HEK293 (cell line): ENCODE results near the gene KRT78.
A peak's percentile ranks its signal among the peaks of the same experiment; 100 is the strongest.

Experiments used
- CTCF ChIA-PET: fragments of 350-600 bp; formaldehyde crosslinking; extraction: SDS; loops from one replicate; lab custom pipeline; 2021; ENCODE audit warnings: antibody characterized with exemption; lab: Yijun Ruan, JAX
- POLR2A ChIA-PET: fragments of 300-600 bp; formaldehyde crosslinking; extraction: SDS; loops from one replicate; lab custom pipeline; 2020; ENCODE audit warnings: antibody characterized with exemption, inconsistent platforms; lab: Yijun Ruan, JAX
- H3K27ac ChIP-seq: fragments of 200-500 bp; sonication (Bioruptor generic); 2 replicates; pipeline ENCODE4 v1.5.1; 2014; ENCODE audit warnings: low read depth, low read length, control low read depth, inconsistent platforms; ENCODE audit errors: extremely low read depth
- H3K36me3 ChIP-seq, 2 experiments: fragments of 200-500 bp in 1 of 2; sonication (Bioruptor generic) in 1 of 2; 1 replicate in 1 of 2; 2 replicates in 1 of 2; pipeline ENCODE4 v1.5.1; 2014 to 2017; ENCODE audit warnings: inconsistent platforms in 2 of 2, low read length in 2 of 2; ENCODE audit not compliant: control insufficient read depth in 2 of 2, insufficient read depth in 1 of 2
- H3K4me1 ChIP-seq: fragments of 200-500 bp; sonication (Bioruptor generic); 2 replicates; pipeline ENCODE4 v1.5.1; 2014; ENCODE audit warnings: mild to moderate bottlenecking, low read length, inconsistent platforms; ENCODE audit not compliant: control insufficient read depth, insufficient read depth
- H3K4me3 ChIP-seq: 2 replicates; pipeline ENCODE4 v1.5.1; 2011; ENCODE audit warnings: low read depth, mild to moderate bottlenecking, control low read depth, low read length, moderate library complexity
- H3K9me3 ChIP-seq: fragments of 200-500 bp; sonication (Bioruptor generic); 2 replicates; pipeline ENCODE4 v1.5.1; 2014; ENCODE audit warnings: low read depth, low read length, inconsistent platforms; ENCODE audit not compliant: control insufficient read depth, insufficient read depth
- KLF7 ChIP-seq: fragments of 450-650 bp; formaldehyde crosslinking; IDR thresholded peaks from 2 replicates; pipeline ENCODE4 v1.5.1; 2016; ENCODE audit warnings: missing biosample characterization, missing genetic modification characterization, borderline replicate concordance
- MYNN ChIP-seq: fragments of 450-650 bp; formaldehyde crosslinking; IDR thresholded peaks from 2 replicates; pipeline ENCODE4 v1.5.1; 2016; ENCODE audit warnings: missing biosample characterization, missing genetic modification characterization, borderline replicate concordance
- OSR2 ChIP-seq: fragments of 450-650 bp; formaldehyde crosslinking; IDR thresholded peaks from 2 replicates; pipeline ENCODE4 v1.5.1; 2016; ENCODE audit warnings: missing biosample characterization, missing genetic modification characterization
- RBAK ChIP-seq: fragments of 450-650 bp; formaldehyde crosslinking; IDR thresholded peaks from 2 replicates; pipeline ENCODE4 v1.5.1; 2016; ENCODE audit warnings: missing biosample characterization, missing genetic modification characterization
- SCRT1 ChIP-seq: fragments of 450-650 bp; formaldehyde crosslinking; IDR thresholded peaks from 2 replicates; pipeline ENCODE4 v1.5.1; 2016; ENCODE audit warnings: missing biosample characterization, missing genetic modification characterization, borderline replicate concordance
- SP2 ChIP-seq: fragments of 450-650 bp; formaldehyde crosslinking; IDR thresholded peaks from 2 replicates; pipeline ENCODE4 v1.5.1; 2016; ENCODE audit warnings: missing biosample characterization, missing genetic modification characterization
- SP7 ChIP-seq: fragments of 450-650 bp; formaldehyde crosslinking; IDR thresholded peaks from 2 replicates; pipeline ENCODE4 v1.5.1; 2016; ENCODE audit warnings: missing biosample characterization, missing genetic modification characterization
- ZBTB8A ChIP-seq: fragments of 450-650 bp; formaldehyde crosslinking; IDR thresholded peaks from 2 replicates; pipeline ENCODE4 v1.5.1; 2016; ENCODE audit warnings: missing biosample characterization, missing genetic modification characterization
- ZNF174 ChIP-seq: fragments of 450-650 bp; formaldehyde crosslinking; IDR thresholded peaks from 2 replicates; pipeline ENCODE4 v1.5.0; 2017; ENCODE audit warnings: missing biosample characterization, mild to moderate bottlenecking, missing genetic modification characterization
- ZNF18 ChIP-seq: fragments of 450-650 bp; formaldehyde crosslinking; IDR thresholded peaks from 2 replicates; pipeline ENCODE4 v1.5.1; 2016; ENCODE audit warnings: missing biosample characterization, missing genetic modification characterization
- ZNF362 ChIP-seq: fragments of 450-650 bp; formaldehyde crosslinking; IDR thresholded peaks from 2 replicates; pipeline ENCODE4 v1.5.1; 2016; ENCODE audit warnings: missing biosample characterization, missing genetic modification characterization
- ZNF37A ChIP-seq: fragments of 450-650 bp; IDR thresholded peaks from 2 replicates; pipeline ENCODE4 v1.5.1; 2018; ENCODE audit warnings: missing biosample characterization, missing genetic modification characterization
- ZNF426 ChIP-seq: fragments of 450-650 bp; formaldehyde crosslinking; IDR thresholded peaks from 2 replicates; pipeline ENCODE4 v1.5.1; 2017; ENCODE audit warnings: missing biosample characterization, missing genetic modification characterization, mild to moderate bottlenecking, inconsistent platforms, moderate library complexity
- ZNF513 ChIP-seq: fragments of 450-650 bp; IDR thresholded peaks from 2 replicates; pipeline ENCODE4 v1.5.1; 2018; ENCODE audit warnings: missing biosample characterization, missing genetic modification characterization
- ZNF514 ChIP-seq: fragments of 450-650 bp; formaldehyde crosslinking; IDR thresholded peaks from 2 replicates; pipeline ENCODE4 v1.5.1; 2016; ENCODE audit warnings: missing biosample characterization, missing genetic modification characterization
- ZNF600 ChIP-seq: fragments of 450-650 bp; formaldehyde crosslinking; IDR thresholded peaks from 2 replicates; pipeline ENCODE4 v1.5.1; 2016; ENCODE audit warnings: missing biosample characterization, missing genetic modification characterization
- ZNF670 ChIP-seq: fragments of 450-650 bp; formaldehyde crosslinking; IDR thresholded peaks from 2 replicates; pipeline ENCODE4 v1.5.1; 2016; ENCODE audit warnings: missing biosample characterization, missing genetic modification characterization, low read depth
- ZNF830 ChIP-seq: fragments of 450-650 bp; IDR thresholded peaks from 2 replicates; pipeline ENCODE4 v1.5.0; 2018; ENCODE audit warnings: missing biosample characterization, missing genetic modification characterization, low read depth, mild to moderate bottlenecking, moderate library complexity
- TF ChIP-seq, protein P1 (sequence below): fragments of 450-650 bp; formaldehyde crosslinking; IDR thresholded peaks from 2 replicates; pipeline ENCODE4 v1.5.1; 2016; ENCODE audit warnings: missing biosample characterization, missing genetic modification characterization
- TF ChIP-seq, protein P2 (sequence below): fragments of 450-650 bp; formaldehyde crosslinking; IDR thresholded peaks from 2 replicates; pipeline ENCODE4 v1.5.1; 2016; ENCODE audit warnings: missing biosample characterization, missing genetic modification characterization
- TF ChIP-seq, protein P3 (sequence below): fragments of 450-650 bp; formaldehyde crosslinking; optimal IDR thresholded peaks from 2 replicates; pipeline ENCODE3; 2016; ENCODE audit warnings: missing biosample characterization, mild to moderate bottlenecking, missing genetic modification characterization

Gene KRT78

GRCh38 chr12:52879394-52880351 is 30.9 kb upstream of the KRT78 start (continued):
- no peak for TF ChIP-seq ZNF513 (tag by site-specific recombination)

GRCh38 chr12:52878507-52879393 is 30.0 kb upstream of the KRT78 start:
- POLR2A ChIA-PET: interaction anchor here (0.6 to 3.7 kb wide), 9 partner anchors 17 to 732 kb away, joined by 3 to 13 read pairs (median 5); partner anchors contain the start of gene KRT8
- Histone ChIP-seq H3K27ac (peak overlapping the region; percentile 52; the same call in 1 of the 2 replicates), H3K4me3 (no peak overlapping the region)

More at GRCh38 chr12:52878507-52879393, 30.0 kb upstream of the KRT78 start:
- CTCF ChIA-PET: interaction anchor here (0.5 to 10.4 kb wide), 67 partner anchors 9 to 915 kb away, joined by 3 to 835 read pairs (median 5); partner anchors contain the start of genes KRT8, KRT84 and KRT85
- Histone ChIP-seq H3K36me3 (no peaks in the 10 kb centered on the region), H3K9me3 (no peaks in the 10 kb centered on the region), H3K4me1 (peaks cover 4% of the 10 kb centered on the region)
- TF ChIP-seq KLF7 (no peak), ZNF174 (tag by site-specific recombination) (no peak), MYNN (no peak), RBAK (tag by site-specific recombination) (no peak), ZNF426 (tag by site-specific recombination) (no peak), ZNF600 (tag by site-specific recombination) (no peak), ZNF37A (no peak), SCRT1 (no peak), ZBTB8A (tag by site-specific recombination) (no peak), ZNF18 (tag by site-specific recombination) (no peak), ZNF514 (no peak), ZNF362 (tag by site-specific recombination) (no peak), SP7 (no peak), ZNF830 (tag by site-specific recombination) (no peak), SP2 (tag by site-specific recombination) (no peak), ZNF670 (tag by site-specific recombination) (no peak), OSR2 (tag by site-specific recombination) (no peak)
- TF ChIP-seq, protein P1, sequence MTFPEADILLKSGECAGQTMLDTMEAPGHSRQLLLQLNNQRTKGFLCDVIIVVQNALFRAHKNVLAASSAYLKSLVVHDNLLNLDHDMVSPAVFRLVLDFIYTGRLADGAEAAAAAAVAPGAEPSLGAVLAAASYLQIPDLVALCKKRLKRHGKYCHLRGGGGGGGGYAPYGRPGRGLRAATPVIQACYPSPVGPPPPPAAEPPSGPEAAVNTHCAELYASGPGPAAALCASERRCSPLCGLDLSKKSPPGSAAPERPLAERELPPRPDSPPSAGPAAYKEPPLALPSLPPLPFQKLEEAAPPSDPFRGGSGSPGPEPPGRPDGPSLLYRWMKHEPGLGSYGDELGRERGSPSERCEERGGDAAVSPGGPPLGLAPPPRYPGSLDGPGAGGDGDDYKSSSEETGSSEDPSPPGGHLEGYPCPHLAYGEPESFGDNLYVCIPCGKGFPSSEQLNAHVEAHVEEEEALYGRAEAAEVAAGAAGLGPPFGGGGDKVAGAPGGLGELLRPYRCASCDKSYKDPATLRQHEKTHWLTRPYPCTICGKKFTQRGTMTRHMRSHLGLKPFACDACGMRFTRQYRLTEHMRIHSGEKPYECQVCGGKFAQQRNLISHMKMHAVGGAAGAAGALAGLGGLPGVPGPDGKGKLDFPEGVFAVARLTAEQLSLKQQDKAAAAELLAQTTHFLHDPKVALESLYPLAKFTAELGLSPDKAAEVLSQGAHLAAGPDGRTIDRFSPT (tag by site-specific recombination): no peak
- TF ChIP-seq, protein P2, sequence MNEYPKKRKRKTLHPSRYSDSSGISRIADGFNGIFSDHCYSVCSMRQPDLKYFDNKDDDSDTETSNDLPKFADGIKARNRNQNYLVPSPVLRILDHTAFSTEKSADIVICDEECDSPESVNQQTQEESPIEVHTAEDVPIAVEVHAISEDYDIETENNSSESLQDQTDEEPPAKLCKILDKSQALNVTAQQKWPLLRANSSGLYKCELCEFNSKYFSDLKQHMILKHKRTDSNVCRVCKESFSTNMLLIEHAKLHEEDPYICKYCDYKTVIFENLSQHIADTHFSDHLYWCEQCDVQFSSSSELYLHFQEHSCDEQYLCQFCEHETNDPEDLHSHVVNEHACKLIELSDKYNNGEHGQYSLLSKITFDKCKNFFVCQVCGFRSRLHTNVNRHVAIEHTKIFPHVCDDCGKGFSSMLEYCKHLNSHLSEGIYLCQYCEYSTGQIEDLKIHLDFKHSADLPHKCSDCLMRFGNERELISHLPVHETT: no peak
- TF ChIP-seq, protein P3, sequence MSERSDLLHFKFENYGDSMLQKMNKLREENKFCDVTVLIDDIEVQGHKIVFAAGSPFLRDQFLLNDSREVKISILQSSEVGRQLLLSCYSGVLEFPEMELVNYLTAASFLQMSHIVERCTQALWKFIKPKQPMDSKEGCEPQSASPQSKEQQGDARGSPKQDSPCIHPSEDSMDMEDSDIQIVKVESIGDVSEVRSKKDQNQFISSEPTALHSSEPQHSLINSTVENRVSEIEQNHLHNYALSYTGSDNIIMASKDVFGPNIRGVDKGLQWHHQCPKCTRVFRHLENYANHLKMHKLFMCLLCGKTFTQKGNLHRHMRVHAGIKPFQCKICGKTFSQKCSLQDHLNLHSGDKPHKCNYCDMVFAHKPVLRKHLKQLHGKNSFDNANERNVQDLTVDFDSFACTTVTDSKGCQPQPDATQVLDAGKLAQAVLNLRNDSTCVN (tag by site-specific recombination): no peak
